Keratinocyte (primary cell): Measurements from ENCODE around the gene FAM83C. TPM values are rescaled to one million over a fixed set of nuclear protein-coding genes. Genes with fewer than 3 reads are reported as not detected.

Experiments used
- DNase-seq: peaks from one replicate; pipeline ENCODE4 v3.0.0-alpha.2; 2011; ENCODE audit warnings: low read depth, missing footprints, low spot score
- FAIRE-seq: peaks from 2 replicates; lab custom pipeline; 2011; peaks lifted over from hg19 to GRCh38; lab: Jason Lieb, UNC
- H2AFZ ChIP-seq: 2 replicates; pipeline ENCODE4 v1.6.0; 2012; ENCODE audit warnings: low read length, control low read depth, inconsistent platforms; ENCODE audit not compliant: control insufficient read depth
- H3K27ac ChIP-seq: 2 replicates; pipeline ENCODE4 v1.5.1; 2011; ENCODE audit warnings: low read length; ENCODE audit not compliant: control insufficient read depth, insufficient read depth
- H3K27me3 ChIP-seq: 3 replicates; pipeline ENCODE4 v1.6.0; 2011; ENCODE audit warnings: low read length; ENCODE audit not compliant: control insufficient read depth, insufficient read depth; ENCODE audit errors: extremely low read depth
- H3K36me3 ChIP-seq, 2 experiments: 2 replicates in 1 of 2; 3 replicates in 1 of 2; pipeline ENCODE4 v1.5.1; 2011; ENCODE audit warnings: low read length in 2 of 2, mild to moderate bottlenecking in 1 of 2; ENCODE audit not compliant: control insufficient read depth in 2 of 2, insufficient read depth in 2 of 2; ENCODE audit errors: extremely low read depth in 1 of 2
- H3K4me1 ChIP-seq: 3 replicates; pipeline ENCODE4 v1.5.1; 2011; ENCODE audit warnings: low read length; ENCODE audit not compliant: control insufficient read depth, insufficient read depth; ENCODE audit errors: extremely low read depth
- H3K4me2 ChIP-seq: 3 replicates; pipeline ENCODE4 v1.6.0; 2011; ENCODE audit warnings: low read depth, low read length; ENCODE audit not compliant: control insufficient read depth, insufficient read depth; ENCODE audit errors: extremely low read depth
- H3K4me3 ChIP-seq, 3 experiments: fragments of 200-600 bp in 1 of 3; sonication (generic) in 1 of 3; 2 replicates in 2 of 3; 3 replicates in 1 of 3; pipeline ENCODE4 v1.5.1; 2011 to 2016; ENCODE audit warnings: low read length in 3 of 3, mild to moderate bottlenecking in 3 of 3, control low read depth in 2 of 3, inconsistent platforms in 1 of 3, low read depth in 1 of 3, mixed read lengths in 1 of 3, mixed run types in 1 of 3, moderate library complexity in 1 of 3; ENCODE audit not compliant: control insufficient read depth in 2 of 3, insufficient read depth in 2 of 3; ENCODE audit errors: extremely low read depth in 1 of 3
- H3K79me2 ChIP-seq: 2 replicates; pipeline ENCODE4 v1.6.0; 2012; ENCODE audit warnings: low read length; ENCODE audit not compliant: control insufficient read depth, insufficient read depth
- H3K9ac ChIP-seq: 3 replicates; pipeline ENCODE4 v1.6.0; 2011; ENCODE audit warnings: low read length; ENCODE audit not compliant: control insufficient read depth, insufficient read depth; ENCODE audit errors: extremely low read depth
- H3K9me1 ChIP-seq: 3 replicates; pipeline ENCODE4 v1.6.0; 2011; ENCODE audit warnings: low read length; ENCODE audit not compliant: control insufficient read depth, insufficient read depth; ENCODE audit errors: extremely low read depth
- H3K9me3 ChIP-seq: 2 replicates; pipeline ENCODE4 v1.5.1; 2012; ENCODE audit warnings: low read depth, low read length; ENCODE audit not compliant: control insufficient read depth
- H4K20me1 ChIP-seq: 3 replicates; pipeline ENCODE4 v1.6.0; 2011; ENCODE audit warnings: low read length; ENCODE audit not compliant: control insufficient read depth, insufficient read depth; ENCODE audit errors: extremely low read depth
- CTCF ChIP-seq, 3 experiments: IDR thresholded peaks in 1 of 3; conservative IDR thresholded peaks in 1 of 3; optimal IDR thresholded peaks in 1 of 3; 2 replicates in 2 of 3; 3 replicates in 1 of 3; pipeline versions ENCODE3 to v1.5.1; 2011; ENCODE audit warnings: low read length in 3 of 3, mild to moderate bottlenecking in 3 of 3, moderate library complexity in 2 of 3, control low read depth in 1 of 3, inconsistent platforms in 1 of 3; ENCODE audit not compliant: insufficient read depth in 2 of 3; ENCODE audit errors: extremely low read depth in 1 of 3
- EZH2 ChIP-seq: IDR thresholded peaks from one replicate; pipeline ENCODE4 v1.6.1; 2012; ENCODE audit warnings: inconsistent platforms, mild to moderate bottlenecking, low read length, moderate library complexity
- dilution Hi-C: fragments of 300-500 bp; cut with MboI; formaldehyde crosslinking; loops from one replicate; pipeline ENCODE4 v1.7.0; 2020; ENCODE audit warnings: low sequenced_read_pairs; ENCODE audit not compliant: extremely low pct_ligation_motif_present
- polyA plus RNA-seq, 5 experiments: library from polyadenylated mRNA; depleted of rRNA in 3 of 5; stranded (reverse) in 3 of 5; stranded (forward) in 1 of 5; unstranded in 1 of 5; fragments of >200 nt; gene quantifications; 1 replicate in 1 of 5; 2 replicates in 3 of 5; 3 replicates in 1 of 5; pipeline versions ENCODE4 v1.2.1 to v1.2.3, GENCODE V29; 2011 to 2012; ENCODE audit warnings: missing spikeins in 2 of 5, low read depth in 1 of 5, low replicate concordance in 1 of 5

The FAM83C gene
- polyA plus RNA-seq, 1 donor (not counting 4 experiments of a cell fraction or from before 2014, with no cell fraction given), result 12.4 TPM

- no peak overlapping the region for H3K4me3 ChIP-seq
- FAIRE-seq, result peak; percentile 86
- no peaks in the 10 kb centered on the region for H4K20me1 ChIP-seq
- H3K4me1 ChIP-seq, result peaks cover 60% of the 10 kb centered on the region
- peak overlapping the region; percentile 59 for H3K4me2 ChIP-seq
- no peak for TF ChIP-seq EZH2
- no peak for TF ChIP-seq CTCF (optimal IDR thresholded peaks at IDR 0.05 in 1 of 3, IDR thresholded peaks at IDR 0.05 in 1 of 3, conservative IDR thresholded peaks at IDR 0.05 in 1 of 3; ENCODE audit: extremely low read depth in 1 of 3, insufficient read depth in 2 of 3, low read length in 3 of 3)
- no peaks in the 10 kb centered on the region for H3K79me2 ChIP-seq
- no peak for DNase-seq
- H3K9me3 ChIP-seq, result no peaks in the 10 kb centered on the region
- peak overlapping the region; percentile 64 for H3K9ac ChIP-seq
- dilution Hi-C loops, result no loop called here
- peaks cover 2 to 19% of the 10 kb centered on the region in 2 experiments for H3K36me3 ChIP-seq
- H3K9me1 ChIP-seq, result no peaks in the 10 kb centered on the region
- H3K27me3 ChIP-seq, result no peaks in the 10 kb centered on the region
- H3K27ac ChIP-seq, result peak overlapping the region; percentile 98
- no peak overlapping the region for H2AFZ ChIP-seq
Measured at GRCh38 chr20:35302421-35303335, 10.5 kb upstream of the FAM83C start.

GRCh38 chr20:35301426-35301825, 9.2 kb upstream of the FAM83C start:
- Histone ChIP-seq H3K9ac (no peak overlapping the region), H3K4me2 (no peak overlapping the region), H3K27me3 (no peaks in the 10 kb centered on the region), H3K9me1 (no peaks in the 10 kb centered on the region), H3K79me2 (no peaks in the 10 kb centered on the region), H2AFZ (no peak overlapping the region), H3K27ac (peak overlapping the region; percentile 98), H3K36me3 (peaks cover 2 to 14% of the 10 kb centered on the region in 2 experiments), H3K4me1 (peaks cover 48% of the 10 kb centered on the region), H3K4me3 (no peak overlapping the region), H3K9me3 (no peaks in the 10 kb centered on the region), H4K20me1 (no peaks in the 10 kb centered on the region)
- DNase-seq (no peak), FAIRE-seq (no peak)
- dilution Hi-C loops, result no loop called here
- no peak for TF ChIP-seq EZH2
- no peak for TF ChIP-seq CTCF (optimal IDR thresholded peaks at IDR 0.05 in 1 of 3, IDR thresholded peaks at IDR 0.05 in 1 of 3, conservative IDR thresholded peaks at IDR 0.05 in 1 of 3; ENCODE audit: extremely low read depth in 1 of 3, insufficient read depth in 2 of 3, low read length in 3 of 3)
